ENCODE data around the gene PPP1R12A. TPM values are rescaled to one million over a fixed set of nuclear protein-coding genes. Genes with fewer than 3 reads are reported as not detected.

The PPP1R12A gene
- polyA plus RNA-seq, 1 experiment: 107 TPM

DNA sequence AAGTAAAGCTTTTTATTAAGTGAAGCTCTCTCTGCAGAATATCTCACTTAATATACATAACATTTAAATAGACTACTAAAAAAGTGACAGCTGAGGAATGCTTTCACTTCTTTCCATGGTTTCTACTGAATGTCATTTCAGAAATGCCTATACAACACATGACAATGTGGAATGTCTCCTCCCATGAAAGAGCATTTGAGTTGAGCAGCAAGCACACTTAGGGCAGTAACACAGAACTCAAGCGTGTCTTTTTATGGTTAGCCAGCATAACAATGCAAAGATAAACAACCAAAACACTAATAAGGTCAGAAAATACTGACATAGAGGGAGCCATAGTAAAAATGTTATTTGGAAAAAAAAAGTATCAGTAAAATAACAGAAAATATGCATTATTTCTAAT, 9.4 kb downstream of the PPP1R12A start:
- TF ChIP-seq, protein P1, sequence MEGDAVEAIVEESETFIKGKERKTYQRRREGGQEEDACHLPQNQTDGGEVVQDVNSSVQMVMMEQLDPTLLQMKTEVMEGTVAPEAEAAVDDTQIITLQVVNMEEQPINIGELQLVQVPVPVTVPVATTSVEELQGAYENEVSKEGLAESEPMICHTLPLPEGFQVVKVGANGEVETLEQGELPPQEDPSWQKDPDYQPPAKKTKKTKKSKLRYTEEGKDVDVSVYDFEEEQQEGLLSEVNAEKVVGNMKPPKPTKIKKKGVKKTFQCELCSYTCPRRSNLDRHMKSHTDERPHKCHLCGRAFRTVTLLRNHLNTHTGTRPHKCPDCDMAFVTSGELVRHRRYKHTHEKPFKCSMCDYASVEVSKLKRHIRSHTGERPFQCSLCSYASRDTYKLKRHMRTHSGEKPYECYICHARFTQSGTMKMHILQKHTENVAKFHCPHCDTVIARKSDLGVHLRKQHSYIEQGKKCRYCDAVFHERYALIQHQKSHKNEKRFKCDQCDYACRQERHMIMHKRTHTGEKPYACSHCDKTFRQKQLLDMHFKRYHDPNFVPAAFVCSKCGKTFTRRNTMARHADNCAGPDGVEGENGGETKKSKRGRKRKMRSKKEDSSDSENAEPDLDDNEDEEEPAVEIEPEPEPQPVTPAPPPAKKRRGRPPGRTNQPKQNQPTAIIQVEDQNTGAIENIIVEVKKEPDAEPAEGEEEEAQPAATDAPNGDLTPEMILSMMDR (IDR thresholded peaks at IDR 0.05; ENCODE audit: low read depth, low read length): no peak
- DNase-seq (ENCODE audit: low read depth, low spot score): no peak
- no peaks in the 10 kb centered on the region for H3K9me3 ChIP-seq (ENCODE audit: control insufficient read depth, insufficient read depth, low read length)
- no peaks in the 10 kb centered on the region for H3K27me3 ChIP-seq (ENCODE audit: control insufficient read depth, insufficient read depth, low read length)
- H3K27ac ChIP-seq (ENCODE audit: low read depth, low read length): no peak overlapping the region
- H3K4me3 ChIP-seq (ENCODE audit: low read depth, low read length): no peak overlapping the region
- ChIA-PET POLR2A (no interaction called here), CTCF (interaction anchor here (0.9 to 1.6 kb wide), 2 partner anchors 187 to 270 kb away, joined by 3 to 8 read pairs; no protein-coding TSS in a partner anchor)

DNA sequence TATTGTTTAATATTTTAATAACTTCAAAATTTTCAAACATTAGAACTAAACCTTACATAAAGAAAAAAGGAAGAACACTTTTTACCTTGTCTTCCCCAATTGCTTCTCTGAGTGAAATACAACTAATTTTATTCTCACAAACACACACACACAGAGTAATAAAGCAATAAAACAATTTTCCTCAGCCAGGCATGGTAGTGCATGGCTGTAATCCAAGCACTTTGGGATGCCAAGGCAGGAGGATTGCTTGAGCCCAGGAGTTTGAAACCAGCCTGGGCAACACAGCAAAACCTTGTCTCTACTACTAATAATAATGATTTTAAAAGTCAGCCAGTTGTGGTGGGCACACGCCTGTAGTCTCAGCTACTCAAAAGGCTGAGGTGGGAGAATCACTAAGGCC, 13.1 kb downstream of the PPP1R12A start:
- TF ChIP-seq, protein P1 (IDR thresholded peaks at IDR 0.05; ENCODE audit: low read depth, low read length): no peak
- Histone ChIP-seq H3K27me3 (ENCODE audit: control insufficient read depth, insufficient read depth, low read length) (no peaks in the 10 kb centered on the region), H3K27ac (ENCODE audit: low read depth, low read length) (no peak overlapping the region), H3K9me3 (ENCODE audit: control insufficient read depth, insufficient read depth, low read length) (no peaks in the 10 kb centered on the region), H3K4me3 (ENCODE audit: low read depth, low read length) (no peak overlapping the region)
- DNase-seq (ENCODE audit: low read depth, low spot score): no peak
- CTCF ChIA-PET: no interaction called here
- POLR2A ChIA-PET: no interaction called here

DNA sequence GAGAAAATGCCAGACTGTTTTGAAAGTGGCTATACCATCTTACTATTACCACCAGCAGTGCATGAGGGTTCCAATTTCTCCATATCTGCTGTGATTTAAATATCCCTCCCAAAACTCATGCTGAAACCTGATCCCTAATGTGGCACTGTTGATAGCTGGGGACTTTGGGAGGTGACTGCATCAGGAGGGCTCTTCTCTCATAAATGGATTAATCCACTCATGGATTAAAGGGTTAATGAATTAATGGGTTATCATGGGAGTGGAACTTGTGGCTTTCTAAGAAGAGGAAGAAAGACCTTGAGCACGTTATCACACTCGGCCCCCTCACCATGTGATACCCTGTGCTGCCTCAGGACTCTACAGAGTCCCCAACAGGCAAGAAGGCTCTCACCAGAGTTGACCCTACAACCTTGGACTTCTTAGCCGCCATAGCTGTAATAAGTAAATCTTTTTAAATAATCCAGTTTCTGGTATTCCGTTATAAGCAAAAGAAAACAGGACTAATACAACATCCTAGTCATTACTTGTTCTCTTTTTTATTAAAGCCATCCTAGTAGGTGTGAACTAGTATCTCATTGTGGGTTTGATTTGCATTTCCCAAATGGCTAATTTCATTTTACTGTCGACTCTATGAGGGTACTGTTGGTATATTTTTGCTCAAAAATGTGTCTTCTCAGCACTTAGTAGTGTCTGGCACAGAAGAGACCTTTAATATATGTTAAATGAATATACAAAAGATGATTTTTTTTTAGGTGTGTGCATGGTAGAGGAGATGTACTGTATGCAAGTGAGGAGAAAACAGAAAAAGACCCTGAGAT, 14.3 kb downstream of the PPP1R12A start:
- Histone ChIP-seq H3K27me3 (ENCODE audit: control insufficient read depth, insufficient read depth, low read length) (no peaks in the 10 kb centered on the region), H3K27ac (ENCODE audit: low read depth, low read length) (no peak overlapping the region), H3K9me3 (ENCODE audit: control insufficient read depth, insufficient read depth, low read length) (no peaks in the 10 kb centered on the region), H3K4me3 (ENCODE audit: low read depth, low read length) (no peak overlapping the region)
- CTCF ChIA-PET: no interaction called here
- POLR2A ChIA-PET: no interaction called here
- TF ChIP-seq, protein P1 (IDR thresholded peaks at IDR 0.05; ENCODE audit: low read depth, low read length): no peak
- DNase-seq (ENCODE audit: low read depth, low spot score): no peak

DNA sequence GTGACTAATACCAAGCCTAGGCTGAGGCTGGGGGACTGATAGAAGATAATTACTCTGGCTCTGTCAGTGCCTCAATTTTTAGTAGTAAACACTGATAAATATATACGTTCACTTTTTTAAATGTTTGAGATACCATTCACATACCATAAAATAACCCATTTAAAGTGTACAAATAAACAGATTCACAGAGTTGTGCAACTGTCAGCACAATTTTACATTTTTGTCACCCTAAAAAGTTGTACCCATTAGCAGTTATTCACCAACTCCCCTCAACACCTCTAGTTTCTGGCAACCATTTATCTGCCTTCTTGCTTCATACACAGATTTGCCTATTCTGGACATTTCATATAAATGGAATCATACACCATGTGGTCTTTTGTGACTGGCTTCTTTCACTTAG, 15.1 kb downstream of the PPP1R12A start:
- Histone ChIP-seq H3K27me3 (ENCODE audit: control insufficient read depth, insufficient read depth, low read length) (no peaks in the 10 kb centered on the region), H3K27ac (ENCODE audit: low read depth, low read length) (no peak overlapping the region), H3K9me3 (ENCODE audit: control insufficient read depth, insufficient read depth, low read length) (no peaks in the 10 kb centered on the region), H3K4me3 (ENCODE audit: low read depth, low read length) (no peak overlapping the region)
- POLR2A ChIA-PET: no interaction called here
- DNase-seq (ENCODE audit: low read depth, low spot score): no peak
- CTCF ChIA-PET: no interaction called here
- TF ChIP-seq, protein P1 (IDR thresholded peaks at IDR 0.05; ENCODE audit: low read depth, low read length): no peak

DNA sequence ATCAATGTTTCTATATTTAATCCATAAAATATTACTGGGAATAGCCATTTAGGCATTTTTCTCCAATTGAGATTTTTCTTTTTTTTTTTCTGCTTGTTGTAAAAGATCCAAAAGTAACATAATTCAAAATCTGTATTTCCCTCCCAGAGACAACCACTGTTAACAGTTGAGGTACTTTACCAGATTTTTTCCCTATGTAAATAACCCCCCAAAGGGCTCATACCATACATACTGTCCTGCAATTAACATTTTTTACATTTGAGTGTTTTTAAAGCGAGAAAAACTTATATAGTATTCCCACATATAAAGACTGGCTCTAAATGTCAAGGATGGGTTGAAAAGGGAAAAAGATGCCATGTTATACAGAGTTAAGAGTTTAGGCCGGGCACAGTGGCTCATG, 18.1 kb downstream of the PPP1R12A start:
- POLR2A ChIA-PET: no interaction called here
- TF ChIP-seq, protein P1 (IDR thresholded peaks at IDR 0.05; ENCODE audit: low read depth, low read length): no peak
- no peaks in the 10 kb centered on the region for H3K9me3 ChIP-seq (ENCODE audit: control insufficient read depth, insufficient read depth, low read length)
- H3K4me3 ChIP-seq (ENCODE audit: low read depth, low read length): no peak overlapping the region
- no peak overlapping the region for H3K27ac ChIP-seq (ENCODE audit: low read depth, low read length)
- CTCF ChIA-PET: interaction anchor here (1.0 kb wide), 1 partner anchor 29 kb away, joined by 3 read pairs; no protein-coding TSS in a partner anchor
- no peaks in the 10 kb centered on the region for H3K27me3 ChIP-seq (ENCODE audit: control insufficient read depth, insufficient read depth, low read length)
- DNase-seq (ENCODE audit: low read depth, low spot score): no peak

Measured in AG04450 (cell line).